Measurements from ENCODE around the gene CHM. TPM values are rescaled to one million over a fixed set of nuclear protein-coding genes. Genes with fewer than 3 reads are reported as not detected.

The CHM gene
- total RNA-seq, 1 donor from 2014 or later, result 15.7 TPM

GRCh38 chrX:85859426-85859825, 187.9 kb downstream of the CHM start:
- H3K4me1 Mint-ChIP-seq (ENCODE audit: low read depth), result no peaks in the 10 kb centered on the region
- H3K27me3 Mint-ChIP-seq (ENCODE audit: insufficient read depth), result no peaks in the 10 kb centered on the region
- H3K4me3 Mint-ChIP-seq, result no peak overlapping the region

GRCh38 chrX:85851418-85851817, 195.9 kb downstream of the CHM start:
- no peaks in the 10 kb centered on the region for H3K36me3 Mint-ChIP-seq (ENCODE audit: low read depth)
- H3K9me3 Mint-ChIP-seq, result no peaks in the 10 kb centered on the region
- no peaks in the 10 kb centered on the region for H3K4me1 Mint-ChIP-seq (ENCODE audit: low read depth)
- H3K27ac Mint-ChIP-seq, result no peak overlapping the region
- no peaks in the 10 kb centered on the region for H3K27me3 Mint-ChIP-seq (ENCODE audit: insufficient read depth)
- H3K4me3 Mint-ChIP-seq, result no peak overlapping the region
- DNase-seq (ENCODE audit: low spot score), result no peak
- intact Hi-C loops (cut with micrococcal nuclease), result loop anchor here (5.0 kb wide), 1 partner anchor 341 kb away; no protein-coding TSS in a partner anchor

More at GRCh38 chrX:85859426-85859825, 187.9 kb downstream of the CHM start:
- intact Hi-C loops (cut with micrococcal nuclease), result no loop called here
- no peak for DNase-seq (ENCODE audit: low spot score)
- no peaks in the 10 kb centered on the region for H3K9me3 Mint-ChIP-seq
- no peak overlapping the region for H3K27ac Mint-ChIP-seq
- H3K36me3 Mint-ChIP-seq (ENCODE audit: low read depth), result peaks cover 1% of the 10 kb centered on the region

- H3K4me1 Mint-ChIP-seq (ENCODE audit: low read depth), result no peaks in the 10 kb centered on the region
These were observed 210.5 kb downstream of the CHM start for GRCh38 chrX:85836868-85837267.

GRCh38 chrX:85828771-85829170, 218.6 kb downstream of the CHM start:
- Mint-ChIP-seq H3K27ac (no peak overlapping the region), H3K36me3 (ENCODE audit: low read depth) (no peaks in the 10 kb centered on the region), H3K4me1 (ENCODE audit: low read depth) (no peaks in the 10 kb centered on the region), H3K4me3 (no peak overlapping the region), H3K9me3 (no peaks in the 10 kb centered on the region), H3K27me3 (ENCODE audit: insufficient read depth) (no peaks in the 10 kb centered on the region)
- intact Hi-C loops (cut with micrococcal nuclease), result no loop called here
- no peak for DNase-seq (ENCODE audit: low spot score)

More at GRCh38 chrX:85836868-85837267, 210.5 kb downstream of the CHM start:
- H3K4me3 Mint-ChIP-seq, result no peak overlapping the region
- H3K9me3 Mint-ChIP-seq, result no peaks in the 10 kb centered on the region
- no peaks in the 10 kb centered on the region for H3K36me3 Mint-ChIP-seq (ENCODE audit: low read depth)
- intact Hi-C loops (cut with micrococcal nuclease), result no loop called here
- H3K27me3 Mint-ChIP-seq (ENCODE audit: insufficient read depth), result no peaks in the 10 kb centered on the region
- no peak overlapping the region for H3K27ac Mint-ChIP-seq
- no peak for DNase-seq (ENCODE audit: low spot score)

- H3K27me3 Mint-ChIP-seq (ENCODE audit: insufficient read depth), result no peaks in the 10 kb centered on the region
These were observed 232.1 kb downstream of the CHM start for GRCh38 chrX:85815203-85815751.

More at GRCh38 chrX:85815203-85815751, 232.1 kb downstream of the CHM start:
- intact Hi-C loops (cut with micrococcal nuclease), result no loop called here
- Mint-ChIP-seq H3K36me3 (ENCODE audit: low read depth) (no peaks in the 10 kb centered on the region), H3K27ac (no peak overlapping the region), H3K4me1 (ENCODE audit: low read depth) (no peaks in the 10 kb centered on the region), H3K4me3 (no peak overlapping the region), H3K9me3 (peaks cover 11% of the 10 kb centered on the region)
- DNase-seq (ENCODE audit: low spot score), result no peak

Other genes with a start within 250 kb of the CHM start
- not detected in 2 replicates for gene DACH2, start 100.9 kb upstream of the CHM start, total RNA-seq

Data from activated T-helper 1 cell treated with anti-CD3 and anti-CD28 coated beads, Interleukin-12 subunit alpha, Interleukin-12 subunit beta, Interleukin-2, Interleukin-4 antibody, amounts not matched to agents 30 ng/mL and 10 ng/mL and 1 ng/mL, durations not matched to agents 14 hours and 24 hours and 36 hours (primary cell).